OCI-LY7 (cell line): ENCODE data around the gene SLCO2A1. TPM values are rescaled to one million over a fixed set of nuclear protein-coding genes. Genes with fewer than 3 reads are reported as not detected.

ENCODE experiments used
- BruUV-seq: library from RNA; stranded (reverse); fragments of 400-500 nt; replicated peaks from 2 replicates; lab custom pipeline; 2021; lab: Mats Ljungman, UMichigan
- CTCF ChIA-PET: fragments of 300-600 bp; sonication (Branson Sonifier 250); formaldehyde crosslinking; loops from one replicate; lab custom pipeline; 2022; ENCODE audit warnings: antibody characterized with exemption; ENCODE audit not compliant: unreplicated experiment; lab: Charles Lee
- POLR2A ChIA-PET: fragments of 300-600 bp; sonication (Branson Sonifier 250); formaldehyde crosslinking; loops from one replicate; lab custom pipeline; 2022; ENCODE audit warnings: antibody characterized with exemption; lab: Charles Lee
- DNase-seq: peaks from one replicate; pipeline ENCODE4 v3.0.0-alpha.2; 2015; ENCODE audit warnings: low spot score
- H2AFZ ChIP-seq: fragments of 200-600 bp; sonication (generic), shearing (Covaris generic); 2 replicates; pipeline ENCODE4 v1.6.1; 2014; ENCODE audit warnings: mild to moderate bottlenecking, antibody characterized with exemption, low read length, moderate library complexity
- H3K27ac ChIP-seq: fragments of 200-600 bp; sonication (generic); 2 replicates; pipeline ENCODE4 v1.5.1; 2014; ENCODE audit warnings: mixed run types, low read depth, mild to moderate bottlenecking, moderate library complexity, low read length, inconsistent platforms; ENCODE audit not compliant: poor library complexity, severe bottlenecking
- H3K36me3 ChIP-seq: fragments of 200-600 bp; sonication (generic); 2 replicates; pipeline ENCODE4 v1.6.1; 2014; ENCODE audit warnings: mild to moderate bottlenecking, antibody characterized with exemption, low read length, moderate library complexity, mixed read lengths; ENCODE audit not compliant: insufficient read depth
- H3K4me1 ChIP-seq: fragments of 200-600 bp; sonication (generic); 2 replicates; pipeline ENCODE4 v1.5.1; 2014; ENCODE audit warnings: mild to moderate bottlenecking, low read length; ENCODE audit not compliant: insufficient read depth, poor library complexity, severe bottlenecking
- H3K4me2 ChIP-seq: fragments of 200-600 bp; sonication (generic); 2 replicates; pipeline ENCODE4 v1.6.1; 2014; ENCODE audit warnings: mild to moderate bottlenecking, low read length
- H3K4me3 ChIP-seq: fragments of 200-600 bp; sonication (generic); 2 replicates; pipeline ENCODE4 v1.5.1; 2014; ENCODE audit warnings: mild to moderate bottlenecking, low read depth, low read length; ENCODE audit not compliant: poor library complexity, severe bottlenecking
- H3K79me2 ChIP-seq: fragments of 200-600 bp; sonication (generic); 2 replicates; pipeline ENCODE4 v1.6.1; 2016; ENCODE audit warnings: low read depth, mild to moderate bottlenecking, low read length, moderate library complexity, mixed read lengths; ENCODE audit not compliant: insufficient read depth
- H3K9me2 ChIP-seq: fragments of 200-600 bp; sonication (generic); 2 replicates; pipeline ENCODE4 v1.6.1; 2016; ENCODE audit warnings: mild to moderate bottlenecking, low read length, mixed read lengths; ENCODE audit not compliant: insufficient read depth
- H3K9me3 ChIP-seq: fragments of 200-600 bp; sonication (generic); 2 replicates; pipeline ENCODE4 v1.6.1; 2014; ENCODE audit warnings: mild to moderate bottlenecking, mixed run types, low read length, mixed read lengths
- H4K20me1 ChIP-seq: fragments of 200-600 bp; sonication (generic); 2 replicates; pipeline ENCODE4 v1.6.1; 2014; ENCODE audit warnings: mild to moderate bottlenecking, antibody characterized with exemption, low read length, moderate library complexity, mixed read lengths; ENCODE audit not compliant: insufficient read depth
- CTCF ChIP-seq: fragments of 200-600 bp; sonication (generic); conservative IDR thresholded peaks from 2 replicates; pipeline ENCODE4 v1.5.1; 2014; ENCODE audit warnings: mild to moderate bottlenecking, antibody characterized with exemption, low read length, moderate library complexity, mixed read lengths
- EZH2phosphoT487 ChIP-seq: fragments of 200-600 bp; sonication (generic); IDR thresholded peaks from 2 replicates; pipeline ENCODE4 v1.6.1; 2018; ENCODE audit warnings: low read depth, borderline replicate concordance, mild to moderate bottlenecking, mixed run types, antibody characterized with exemption, low read length, moderate library complexity, mixed read lengths
- intact Hi-C: fragments of 100-400 bp; cut with micrococcal nuclease; formaldehyde crosslinking; loops from one replicate; pipeline ENCODE4 v1.10.0; 2022; ENCODE audit not compliant: unreplicated experiment
- total RNA-seq, 2 experiments: library from RNA; depleted of rRNA in 1 of 2; stranded (reverse); fragments of >200 nt in 1 of 2; shearing (Covaris generic) in 1 of 2; gene quantifications; 2 replicates each; pipeline ENCODE4 v1.2.3, GENCODE V29; 2014 to 2022

SLCO2A1 gene
- total RNA-seq, 2 experiments from 2014 or later: not detected

- no peaks in the 10 kb centered on the region for H3K79me2 ChIP-seq
- no TSS peak for BruUV-seq
- CTCF ChIA-PET: no interaction called here
- H3K27ac ChIP-seq: no peak overlapping the region
- intact Hi-C loops: loop anchor here (10.0 kb wide), 1 partner anchor 283 kb away; no protein-coding TSS in a partner anchor
- H4K20me1 ChIP-seq: no peaks in the 10 kb centered on the region
- no peaks in the 10 kb centered on the region for H3K9me3 ChIP-seq
- no peak for DNase-seq
- TF ChIP-seq EZH2phosphoT487: no peak
- TF ChIP-seq CTCF: no peak
- H3K4me1 ChIP-seq: no peaks in the 10 kb centered on the region
- no peak overlapping the region for H3K4me2 ChIP-seq
- no peaks in the 10 kb centered on the region for H3K9me2 ChIP-seq
- no peaks in the 10 kb centered on the region for H3K36me3 ChIP-seq
- POLR2A ChIA-PET: interaction anchor here (0.8 kb wide), 1 partner anchor 49 kb away, joined by 3 read pairs; no protein-coding TSS in a partner anchor
- no peak overlapping the region for H2AFZ ChIP-seq
- no peak overlapping the region for H3K4me3 ChIP-seq
Measured at GRCh38 chr3:133932009-133932408, 97.7 kb downstream of the SLCO2A1 start.

GRCh38 chr3:133931084-133931483 lies 98.6 kb downstream of the SLCO2A1 start:
- Histone ChIP-seq H3K36me3 (no peaks in the 10 kb centered on the region), H3K4me2 (no peak overlapping the region), H3K79me2 (no peaks in the 10 kb centered on the region), H3K9me2 (no peaks in the 10 kb centered on the region), H3K4me1 (no peaks in the 10 kb centered on the region), H3K9me3 (no peaks in the 10 kb centered on the region), H2AFZ (no peak overlapping the region), H3K4me3 (no peak overlapping the region), H3K27ac (no peak overlapping the region), H4K20me1 (no peaks in the 10 kb centered on the region)
- TF ChIP-seq EZH2phosphoT487: no peak
- no peak for TF ChIP-seq CTCF
- no TSS peak for BruUV-seq
- ChIA-PET POLR2A (no interaction called here), CTCF (no interaction called here)
- no peak for DNase-seq
- intact Hi-C loops: loop anchor here (10.0 kb wide), 1 partner anchor 284 kb away; no protein-coding TSS in a partner anchor

GRCh38 chr3:133930341-133930933 lies 99.3 kb downstream of the SLCO2A1 start:
- TF ChIP-seq CTCF: peak; percentile 76
- TF ChIP-seq EZH2phosphoT487: no peak
- Histone ChIP-seq H3K9me3 (no peaks in the 10 kb centered on the region), H4K20me1 (no peaks in the 10 kb centered on the region), H3K4me1 (no peaks in the 10 kb centered on the region), H2AFZ (no peak overlapping the region), H3K27ac (no peak overlapping the region), H3K79me2 (no peaks in the 10 kb centered on the region), H3K36me3 (no peaks in the 10 kb centered on the region), H3K9me2 (no peaks in the 10 kb centered on the region), H3K4me2 (no peak overlapping the region), H3K4me3 (no peak overlapping the region)
- ChIA-PET CTCF (no interaction called here), POLR2A (no interaction called here)
- intact Hi-C loops: loop anchor here (10.0 kb wide), 1 partner anchor 284 kb away; no protein-coding TSS in a partner anchor
- no TSS peak for BruUV-seq
- DNase-seq: peak; percentile 33
